Astrocyte (in vitro differentiated cells and primary cell): ENCODE measurements around the gene DDAH1.

Source experiments
- EZH2 ChIP-seq: IDR thresholded peaks from 2 replicates; pipeline ENCODE4 v1.6.1; 2012; ENCODE audit warnings: mild to moderate bottlenecking, low read length, inconsistent platforms; ENCODE audit not compliant: insufficient read depth
- TF ChIP-seq, protein P1 (sequence below): IDR thresholded peaks from 2 replicates; pipeline ENCODE4 v1.5.1; 2011; ENCODE audit warnings: low read depth, mild to moderate bottlenecking, inconsistent platforms, low read length, moderate library complexity; ENCODE audit not compliant: insufficient read depth

DNA sequence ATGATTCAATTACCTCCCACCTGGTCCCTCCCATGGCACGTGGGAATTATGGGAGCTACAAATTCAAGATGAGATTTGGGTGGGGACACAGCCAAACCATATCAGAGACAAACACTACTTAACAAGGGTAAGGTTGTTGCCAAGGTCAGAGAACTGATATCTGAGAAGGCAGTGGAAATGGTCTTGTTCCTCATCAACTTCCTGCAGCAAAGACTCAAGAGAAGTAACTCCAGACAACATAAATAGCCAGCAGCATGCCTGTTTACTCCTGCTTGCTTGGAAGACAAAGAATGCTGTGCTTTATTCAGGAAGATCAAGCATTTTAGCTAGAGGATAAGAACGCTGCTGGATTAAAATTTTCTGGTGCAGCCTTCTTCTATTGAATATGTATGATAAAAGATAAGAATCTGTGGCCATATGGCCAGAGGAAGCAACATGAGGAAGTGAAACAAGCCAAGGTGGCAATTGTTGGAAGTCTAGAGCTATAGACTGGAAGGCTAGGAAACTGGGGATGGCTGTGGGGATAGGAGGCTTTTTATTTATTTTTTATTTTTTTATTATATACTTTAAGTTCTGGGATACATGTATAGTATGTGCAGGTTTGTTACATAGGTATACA, 36.4 kb downstream of the DDAH1 start:
- TF ChIP-seq, protein P1, sequence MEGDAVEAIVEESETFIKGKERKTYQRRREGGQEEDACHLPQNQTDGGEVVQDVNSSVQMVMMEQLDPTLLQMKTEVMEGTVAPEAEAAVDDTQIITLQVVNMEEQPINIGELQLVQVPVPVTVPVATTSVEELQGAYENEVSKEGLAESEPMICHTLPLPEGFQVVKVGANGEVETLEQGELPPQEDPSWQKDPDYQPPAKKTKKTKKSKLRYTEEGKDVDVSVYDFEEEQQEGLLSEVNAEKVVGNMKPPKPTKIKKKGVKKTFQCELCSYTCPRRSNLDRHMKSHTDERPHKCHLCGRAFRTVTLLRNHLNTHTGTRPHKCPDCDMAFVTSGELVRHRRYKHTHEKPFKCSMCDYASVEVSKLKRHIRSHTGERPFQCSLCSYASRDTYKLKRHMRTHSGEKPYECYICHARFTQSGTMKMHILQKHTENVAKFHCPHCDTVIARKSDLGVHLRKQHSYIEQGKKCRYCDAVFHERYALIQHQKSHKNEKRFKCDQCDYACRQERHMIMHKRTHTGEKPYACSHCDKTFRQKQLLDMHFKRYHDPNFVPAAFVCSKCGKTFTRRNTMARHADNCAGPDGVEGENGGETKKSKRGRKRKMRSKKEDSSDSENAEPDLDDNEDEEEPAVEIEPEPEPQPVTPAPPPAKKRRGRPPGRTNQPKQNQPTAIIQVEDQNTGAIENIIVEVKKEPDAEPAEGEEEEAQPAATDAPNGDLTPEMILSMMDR, result no peak
- TF ChIP-seq EZH2, result no peak
